ENCODE data around the gene CCDC71L.

CCDC71L gene

GRCh38 chr7:106623315-106623660 is 37.7 kb downstream of the CCDC71L start:
- no peak for DNase-seq

GRCh38 chr7:106622654-106623314 is 38.2 kb downstream of the CCDC71L start:
- DNase-seq: no peak

- no peak for DNase-seq
Observed at GRCh38 chr7:106621393-106622132, 39.4 kb downstream of the CCDC71L start.

GRCh38 chr7:106620676-106621075 is 40.3 kb downstream of the CCDC71L start:
- no peak for DNase-seq

GRCh38 chr7:106620034-106620433 is 40.9 kb downstream of the CCDC71L start:
- DNase-seq: no peak

- DNase-seq: no peak
Observed at GRCh38 chr7:106619213-106619612, 41.7 kb downstream of the CCDC71L start.

- no peak for DNase-seq
Observed at GRCh38 chr7:106618480-106618879, 42.5 kb downstream of the CCDC71L start.

GRCh38 chr7:106617860-106618259 is 43.1 kb downstream of the CCDC71L start:
- DNase-seq: no peak

GRCh38 chr7:106616708-106617051 is 44.3 kb downstream of the CCDC71L start:
- no peak for DNase-seq

GRCh38 chr7:106615808-106616707 is 44.9 kb downstream of the CCDC71L start:
- DNase-seq: no peak

GRCh38 chr7:106614751-106615150 is 46.2 kb downstream of the CCDC71L start:
- DNase-seq: no peak

- no peak for DNase-seq
Observed at GRCh38 chr7:106613848-106614560, 47.0 kb downstream of the CCDC71L start.

- DNase-seq: no peak
Observed at GRCh38 chr7:106613279-106613678, 47.7 kb downstream of the CCDC71L start.

- no peak for DNase-seq
Observed at GRCh38 chr7:106612432-106612831, 48.5 kb downstream of the CCDC71L start.

GRCh38 chr7:106611911-106612310 is 49.0 kb downstream of the CCDC71L start:
- no peak for DNase-seq

GRCh38 chr7:106610996-106611886 is 49.7 kb downstream of the CCDC71L start:
- no peak for DNase-seq

- DNase-seq: no peak
Observed at GRCh38 chr7:106609416-106609815, 51.5 kb downstream of the CCDC71L start.

GRCh38 chr7:106608661-106609060 is 52.3 kb downstream of the CCDC71L start:
- no peak for DNase-seq

Data from T-helper 2 cell (primary cell).